AG09309 (cell line): ENCODE results near the gene MMP17.
A peak's percentile ranks its signal among the peaks of the same experiment; 100 is the strongest.

Source experiments
- DNase-seq: peaks from one replicate; pipeline ENCODE4 v3.0.0-alpha.2; 2010; ENCODE audit warnings: low read depth
- H3K4me3 ChIP-seq: 2 replicates; pipeline ENCODE4 v1.5.1; 2011; ENCODE audit warnings: mild to moderate bottlenecking, low read depth, low read length, moderate library complexity; ENCODE audit not compliant: control insufficient read depth
- CTCF ChIP-seq: IDR thresholded peaks from 2 replicates; pipeline ENCODE4 v1.5.1; 2011; ENCODE audit warnings: mild to moderate bottlenecking, low read depth, low read length, inconsistent platforms; ENCODE audit not compliant: insufficient read depth, control insufficient read depth; ENCODE audit errors: missing control alignments

The MMP17 gene

DNA sequence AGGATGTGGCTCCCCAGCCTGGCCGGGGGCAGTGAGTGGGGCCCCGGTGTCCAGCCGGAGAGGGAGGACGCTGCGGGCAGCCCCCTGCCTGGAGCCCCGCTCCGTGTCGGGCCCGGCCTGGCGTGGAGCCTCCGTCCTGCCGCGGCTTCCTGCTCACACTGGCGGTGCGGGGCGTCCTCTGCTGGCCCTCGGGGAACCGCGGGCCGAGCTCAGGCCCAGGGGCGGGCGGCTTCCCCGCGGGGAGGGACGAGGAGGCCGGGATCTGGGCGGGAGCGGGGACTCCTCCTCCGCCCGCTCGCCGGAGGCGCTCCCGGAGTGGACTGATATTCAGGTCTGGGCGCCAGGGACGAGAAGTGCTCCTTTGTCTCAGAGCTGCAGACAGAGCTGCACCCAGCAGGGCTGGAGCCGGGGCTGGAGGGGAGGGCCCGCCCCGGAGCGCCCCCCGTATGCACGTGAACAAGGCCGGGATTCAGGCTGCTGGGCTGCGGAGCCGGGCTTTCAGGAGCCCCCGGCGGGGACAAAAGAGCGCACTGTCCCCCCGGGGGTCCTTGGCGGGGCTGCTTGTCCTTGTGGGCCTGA lies 2.2 kb downstream of the MMP17 start:
- TF ChIP-seq CTCF, result peak; percentile 68
- DNase-seq, result peak; percentile 40
- H3K4me3 ChIP-seq, result peak overlapping the region; percentile 91

GRCh38 chr12:131830914-131831571 lies 2.9 kb downstream of the MMP17 start:
- peak overlapping the region; percentile 74 for H3K4me3 ChIP-seq
- no peak for TF ChIP-seq CTCF

DNA sequence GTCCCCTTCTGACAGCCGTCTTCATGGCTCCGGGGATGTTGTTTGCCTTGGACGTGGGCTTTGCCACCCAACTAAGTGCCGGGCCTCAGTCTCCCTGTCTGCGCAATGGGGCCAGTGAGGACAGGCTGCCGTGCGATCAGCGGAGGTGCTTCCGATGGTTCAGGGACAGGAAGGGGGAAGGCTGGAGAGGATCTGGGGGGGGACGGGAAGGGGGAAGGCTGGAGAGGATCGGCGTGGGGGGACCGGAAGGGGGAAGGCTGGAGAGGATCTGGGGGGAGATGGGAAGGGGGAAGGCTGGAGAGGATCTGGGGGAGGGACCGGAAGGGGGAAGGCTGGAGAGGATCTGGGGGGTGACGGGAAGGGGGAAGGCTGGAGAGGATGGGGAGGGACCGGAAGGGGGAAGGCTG lies 3.4 kb downstream of the MMP17 start:
- no peak for TF ChIP-seq CTCF
- DNase-seq, result peak; percentile 66
- peak overlapping the region; percentile 74 for H3K4me3 ChIP-seq

More at GRCh38 chr12:131830914-131831571, 2.9 kb downstream of the MMP17 start:
- DNase-seq, result no peak

GRCh38 chr12:131832321-131833231 lies 4.4 kb downstream of the MMP17 start:
- peak overlapping the region; percentile 74 for H3K4me3 ChIP-seq
- peak; percentile 39 for DNase-seq
- TF ChIP-seq CTCF, result no peak

DNA sequence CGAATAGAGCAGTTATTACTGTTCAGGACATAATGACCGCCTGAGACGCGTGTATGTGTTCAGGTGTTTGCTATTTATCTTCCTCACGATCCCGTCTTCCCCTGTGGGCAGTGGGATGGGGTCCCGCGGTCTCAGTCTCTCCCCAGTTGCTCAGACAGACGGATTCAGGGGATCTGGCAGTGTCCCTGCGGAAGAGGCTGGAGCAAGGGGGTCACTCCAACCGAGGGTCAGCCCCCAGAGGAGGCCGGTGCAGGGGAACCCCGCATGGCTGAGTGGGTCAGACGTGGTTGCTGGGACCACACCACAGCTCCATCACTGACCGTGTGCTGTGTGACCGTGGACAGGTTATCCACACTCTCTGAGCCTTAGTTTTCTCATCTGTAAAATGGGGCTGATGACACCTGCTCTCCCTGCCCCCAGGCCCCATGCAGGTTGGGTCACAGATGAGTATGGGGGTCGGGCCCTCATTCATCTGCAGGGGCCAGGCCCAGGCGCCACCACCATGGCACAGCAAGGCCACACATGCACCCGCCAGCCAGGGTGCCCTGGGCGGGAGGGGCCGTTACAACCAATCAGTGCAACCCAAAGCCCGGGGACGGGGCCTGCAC lies 5.2 kb downstream of the MMP17 start:
- no peak for TF ChIP-seq CTCF
- H3K4me3 ChIP-seq, result no peak overlapping the region
- DNase-seq, result no peak

GRCh38 chr12:131833896-131834641 lies 5.9 kb downstream of the MMP17 start:
- no peak for DNase-seq
- no peak overlapping the region for H3K4me3 ChIP-seq
- peak; percentile 45 for TF ChIP-seq CTCF
